ENCODE data around the gene PLCB3. TPM values are rescaled to one million over a fixed set of nuclear protein-coding genes. Genes with fewer than 3 reads are reported as not detected.
A peak's percentile ranks its signal among the peaks of the same experiment; 100 is the strongest.

PLCB3 gene
- total and polyA plus RNA-seq, 2 of the 13 experiments (the other 11 are each of a cell fraction or from before 2014, with no cell fraction given): 7.5 to 13.8 TPM

GRCh38 chr11:64256300-64256699, 5.0 kb downstream of the PLCB3 start:
- ATAC-seq (no peak), DNase-seq (ENCODE audit: low spot score) (no peak), FAIRE-seq (no peak)
- 100% methylated on average over 10 of the region's 15 CpGs for WGBS (ENCODE audit: low lambda C conversion rate)
- H3K9me3 ChIP-seq (ENCODE audit: low read length): no peaks in the 10 kb centered on the region
- TF ChIP-seq ZNF329 (CRISPR knock-in tag; IDR thresholded peaks at IDR 0.05; ENCODE audit: low read depth) (peak; percentile 50; the same call in 1 of the 2 replicates), ZNF335 (CRISPR knock-in tag; IDR thresholded peaks at IDR 0.05) (no peak)
- in situ Hi-C loops (cut with HindIII; ENCODE audit: extremely low pct_ligation_motif_present, low pct_unique_long_range_greater_than_20kb): no loop called here
- intact Hi-C loops (cut with micrococcal nuclease; ENCODE audit: unreplicated experiment): no loop called here
- H3K4me2 ChIP-seq (ENCODE audit: low read depth, low read length): no peak overlapping the region
- H3K36me3 ChIP-seq (replicated peaks in 1 of 2; ENCODE audit: control insufficient read depth in 1 of 2, insufficient read depth in 2 of 2, low read length in 2 of 2): peaks cover 13 to 30% of the 10 kb centered on the region in 2 experiments; a peak in 4 of 5 replicates
- H2AFZ ChIP-seq (ENCODE audit: low read length): no peak overlapping the region
- no TSS peak for BruUV-seq (replicated peaks)
- H3K27me3 ChIP-seq (ENCODE audit: control insufficient read depth in 1 of 2, insufficient read depth in 2 of 2, low read length in 2 of 2): no peaks in the 10 kb centered on the region; a peak in 1 of 5 replicates
- CTCF ChIA-PET (ENCODE audit: low intra/inter-chr PET ratio, low total read pairs): no interaction called here
- H3K4me3 ChIP-seq (replicated peaks in 1 of 3; ENCODE audit: insufficient read depth in 1 of 3, low read depth in 2 of 3, low read length in 3 of 3): no peak overlapping the region
- H3K9ac ChIP-seq (ENCODE audit: insufficient read depth, low read depth, low read length): no peak overlapping the region
- POLR2A ChIA-PET: no interaction called here
- no peaks in the 10 kb centered on the region for H4K20me1 ChIP-seq (ENCODE audit: insufficient read depth, low read length)
- H3K79me2 ChIP-seq (ENCODE audit: insufficient read depth, low read length): peaks cover 7% of the 10 kb centered on the region
- no peak overlapping the region for H3K27ac ChIP-seq (ENCODE audit: extremely low read length, insufficient read depth, low read length)
- H3K4me1 ChIP-seq (ENCODE audit: insufficient read depth, low read length): peaks cover 15% of the 10 kb centered on the region

GRCh38 chr11:64258356-64258755, 7.0 kb downstream of the PLCB3 start:
- Histone ChIP-seq H3K27ac (ENCODE audit: extremely low read length, insufficient read depth, low read length) (no peak overlapping the region), H3K79me2 (ENCODE audit: insufficient read depth, low read length) (no peaks in the 10 kb centered on the region), H2AFZ (ENCODE audit: low read length) (no peak overlapping the region), H3K4me2 (ENCODE audit: low read depth, low read length) (no peak overlapping the region), H3K36me3 (replicated peaks in 1 of 2; ENCODE audit: control insufficient read depth in 1 of 2, insufficient read depth in 2 of 2, low read length in 2 of 2) (peaks cover 14 to 42% of the 10 kb centered on the region in 2 experiments; a peak in 4 of 5 replicates), H4K20me1 (ENCODE audit: insufficient read depth, low read length) (no peaks in the 10 kb centered on the region), H3K9ac (ENCODE audit: insufficient read depth, low read depth, low read length) (no peak overlapping the region), H3K9me3 (ENCODE audit: low read length) (no peaks in the 10 kb centered on the region), H3K4me1 (ENCODE audit: insufficient read depth, low read length) (no peaks in the 10 kb centered on the region), H3K4me3 (replicated peaks in 1 of 3; ENCODE audit: insufficient read depth in 1 of 3, low read depth in 2 of 3, low read length in 3 of 3) (no peak overlapping the region), H3K27me3 (ENCODE audit: control insufficient read depth in 1 of 2, insufficient read depth in 2 of 2, low read length in 2 of 2) (no peaks in the 10 kb centered on the region)
- BruUV-seq (replicated peaks): no TSS peak
- DNase-seq (ENCODE audit: low spot score): no peak
- ChIA-PET CTCF (ENCODE audit: low intra/inter-chr PET ratio, low total read pairs) (no interaction called here), POLR2A (interaction anchor here (2.6 kb wide), 1 partner anchor 11 kb away, joined by 10 read pairs; no protein-coding TSS in a partner anchor)
- TF ChIP-seq SMYD3 (CRISPR knock-in tag; IDR thresholded peaks at IDR 0.05) (no peak), HOXA5 (CRISPR knock-in tag; IDR thresholded peaks at IDR 0.05) (no peak), ZBTB34 (CRISPR knock-in tag; IDR thresholded peaks at IDR 0.05) (no peak)
- TF ChIP-seq, protein P1, sequence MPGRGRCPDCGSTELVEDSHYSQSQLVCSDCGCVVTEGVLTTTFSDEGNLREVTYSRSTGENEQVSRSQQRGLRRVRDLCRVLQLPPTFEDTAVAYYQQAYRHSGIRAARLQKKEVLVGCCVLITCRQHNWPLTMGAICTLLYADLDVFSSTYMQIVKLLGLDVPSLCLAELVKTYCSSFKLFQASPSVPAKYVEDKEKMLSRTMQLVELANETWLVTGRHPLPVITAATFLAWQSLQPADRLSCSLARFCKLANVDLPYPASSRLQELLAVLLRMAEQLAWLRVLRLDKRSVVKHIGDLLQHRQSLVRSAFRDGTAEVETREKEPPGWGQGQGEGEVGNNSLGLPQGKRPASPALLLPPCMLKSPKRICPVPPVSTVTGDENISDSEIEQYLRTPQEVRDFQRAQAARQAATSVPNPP (CRISPR knock-in tag; IDR thresholded peaks at IDR 0.05): no peak
- WGBS (ENCODE audit: low lambda C conversion rate): 57% methylated on average over 1 of the region's 24 CpGs
- no peak for FAIRE-seq
- ATAC-seq: no peak
- in situ Hi-C loops (cut with HindIII; ENCODE audit: extremely low pct_ligation_motif_present, low pct_unique_long_range_greater_than_20kb) (no loop called here), intact Hi-C loops (cut with micrococcal nuclease; ENCODE audit: unreplicated experiment) (no loop called here)
